B cell (primary cell): ENCODE data around the gene NOXA1.

ENCODE experiments used
- CTCF ChIP-seq: fragments of 200-600 bp; IDR thresholded peaks from one replicate; pipeline ENCODE4 v1.8.0; 2022; ENCODE audit warnings: antibody characterized with exemption, mild to moderate bottlenecking
- EZH2 ChIP-seq: IDR thresholded peaks from 2 replicates; pipeline ENCODE4 v1.6.1; 2012; ENCODE audit warnings: borderline replicate concordance, low read depth, mild to moderate bottlenecking, moderate library complexity, low read length; ENCODE audit not compliant: insufficient read depth, poor library complexity, severe bottlenecking

DNA sequence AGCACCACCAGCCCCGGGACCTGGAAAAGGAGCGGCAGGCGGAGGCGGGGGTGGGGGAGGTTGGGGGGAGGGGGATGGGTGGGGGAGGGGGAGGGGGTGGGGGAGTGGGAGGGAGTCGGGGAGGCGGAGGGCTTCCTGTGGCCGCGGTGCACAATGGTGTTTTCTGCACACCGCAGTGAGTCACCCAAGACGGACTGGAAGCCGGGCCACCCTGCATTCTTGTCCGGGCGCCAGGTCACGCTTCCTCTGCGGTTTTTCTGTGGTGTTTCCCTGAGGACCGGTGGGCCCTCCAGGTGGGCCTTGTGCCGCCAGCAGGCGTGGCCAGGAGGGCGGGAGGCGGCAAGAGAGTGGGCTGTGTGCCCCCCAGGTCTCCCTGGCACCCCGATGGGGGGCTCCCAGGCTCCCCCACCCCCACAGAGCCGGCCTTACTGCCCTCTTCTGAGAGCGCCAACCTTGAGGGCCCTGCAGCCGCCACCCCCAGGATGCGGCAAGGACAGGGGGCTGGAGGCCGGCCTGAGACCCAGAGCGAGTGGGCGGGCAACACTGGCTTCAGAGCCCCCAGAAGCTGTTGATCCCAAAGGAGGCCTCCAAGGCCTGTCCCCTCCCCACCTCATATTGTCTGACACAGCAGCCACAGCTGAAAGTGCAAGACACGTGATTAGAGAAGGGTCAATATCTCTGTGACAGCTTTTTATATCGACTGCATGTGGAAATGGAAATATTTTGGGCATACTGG, 11.4 kb upstream of the NOXA1 start:
- TF ChIP-seq CTCF, result no peak
- TF ChIP-seq EZH2, result no peak
